Measurements from ENCODE around the gene GOLGA6L10. TPM values are rescaled to one million over a fixed set of nuclear protein-coding genes. Genes with fewer than 3 reads are reported as not detected.
"Not testable (repeated sequence)": the region's sequence is repeated elsewhere in the genome, so short reads cannot be mapped to it uniquely, and the experiment has no call there.

GOLGA6L10 gene
- polyA plus RNA-seq, 4 donors, result 0.67 to 5.7 (median 1.4) TPM

GRCh38 chr15:82329039-82329438, 20.2 kb downstream of the GOLGA6L10 start:
- H3K27me3 ChIP-seq (ENCODE audit: control insufficient read depth in 3 of 3, insufficient read depth in 3 of 3, low read length in 3 of 3); H3K4me3 ChIP-seq (ENCODE audit: low read depth in 1 of 3, low read length in 3 of 3); FAIRE-seq; H3K4me1 ChIP-seq (ENCODE audit: control insufficient read depth in 3 of 3, insufficient read depth in 2 of 3, low read depth in 1 of 3, low read length in 2 of 3); H3K36me3 ChIP-seq (ENCODE audit: control insufficient read depth in 3 of 3, insufficient read depth in 2 of 3, low read depth in 1 of 3, low read length in 3 of 3); H3K9me3 ChIP-seq (ENCODE audit: control insufficient read depth in 2 of 2, insufficient read depth in 1 of 2, low read depth in 1 of 2, low read length in 1 of 2); H3K27ac ChIP-seq (ENCODE audit: low read depth in 1 of 3, low read length in 2 of 3); DNase-seq: not testable (repeated sequence)
- WGBS, 3 donors, result 20 to 47% methylated on average over 1 to 7 of the region's 13 CpGs; no CpG with 5 or more reads in 1 of the 3 donors

- H3K27ac ChIP-seq (ENCODE audit: low read depth in 1 of 3, low read length in 2 of 3); FAIRE-seq; H3K9me3 ChIP-seq (ENCODE audit: control insufficient read depth in 2 of 2, insufficient read depth in 1 of 2, low read depth in 1 of 2, low read length in 1 of 2); H3K4me1 ChIP-seq (ENCODE audit: control insufficient read depth in 3 of 3, insufficient read depth in 2 of 3, low read depth in 1 of 3, low read length in 2 of 3); DNase-seq; H3K36me3 ChIP-seq (ENCODE audit: control insufficient read depth in 3 of 3, insufficient read depth in 2 of 3, low read depth in 1 of 3, low read length in 3 of 3); H3K4me3 ChIP-seq (ENCODE audit: low read depth in 1 of 3, low read length in 3 of 3); H3K27me3 ChIP-seq (ENCODE audit: control insufficient read depth in 3 of 3, insufficient read depth in 3 of 3, low read length in 3 of 3): not testable (repeated sequence)
- 76 to 89% (median 85%) methylated on average over 5 to 7 of the region's 10 CpGs for WGBS, 3 donors
Observed at GRCh38 chr15:82327372-82327771, 21.9 kb downstream of the GOLGA6L10 start.

GRCh38 chr15:82326896-82327295, 22.4 kb downstream of the GOLGA6L10 start:
- FAIRE-seq, result not testable (repeated sequence)

GRCh38 chr15:82325646-82326045, 23.6 kb downstream of the GOLGA6L10 start:
- not testable (repeated sequence) for FAIRE-seq; H3K9me3 ChIP-seq (ENCODE audit: control insufficient read depth in 2 of 2, insufficient read depth in 1 of 2, low read depth in 1 of 2, low read length in 1 of 2); H3K27me3 ChIP-seq (ENCODE audit: control insufficient read depth in 3 of 3, insufficient read depth in 3 of 3, low read length in 3 of 3); H3K4me1 ChIP-seq (ENCODE audit: control insufficient read depth in 3 of 3, insufficient read depth in 2 of 3, low read depth in 1 of 3, low read length in 2 of 3); H3K36me3 ChIP-seq (ENCODE audit: control insufficient read depth in 3 of 3, insufficient read depth in 2 of 3, low read depth in 1 of 3, low read length in 3 of 3); H3K27ac ChIP-seq (ENCODE audit: low read depth in 1 of 3, low read length in 2 of 3); H3K4me3 ChIP-seq (ENCODE audit: low read depth in 1 of 3, low read length in 3 of 3); DNase-seq
- 86 to 92% (median 87%) methylated on average over 4 to 10 of the region's 10 CpGs for WGBS, 3 donors

More at GRCh38 chr15:82326896-82327295, 22.4 kb downstream of the GOLGA6L10 start:
- H3K4me3 ChIP-seq (ENCODE audit: low read depth in 1 of 3, low read length in 3 of 3); H3K4me1 ChIP-seq (ENCODE audit: control insufficient read depth in 3 of 3, insufficient read depth in 2 of 3, low read depth in 1 of 3, low read length in 2 of 3); H3K27ac ChIP-seq (ENCODE audit: low read depth in 1 of 3, low read length in 2 of 3); DNase-seq; H3K27me3 ChIP-seq (ENCODE audit: control insufficient read depth in 3 of 3, insufficient read depth in 3 of 3, low read length in 3 of 3); H3K9me3 ChIP-seq (ENCODE audit: control insufficient read depth in 2 of 2, insufficient read depth in 1 of 2, low read depth in 1 of 2, low read length in 1 of 2); H3K36me3 ChIP-seq (ENCODE audit: control insufficient read depth in 3 of 3, insufficient read depth in 2 of 3, low read depth in 1 of 3, low read length in 3 of 3): not testable (repeated sequence)
- WGBS, 3 donors, result 79 to 87% (median 84%) methylated on average over 9 to 23 of the region's 23 CpGs

- not testable (repeated sequence) for H3K27ac ChIP-seq (ENCODE audit: low read depth in 1 of 3, low read length in 2 of 3); H3K4me3 ChIP-seq (ENCODE audit: low read depth in 1 of 3, low read length in 3 of 3); H3K9me3 ChIP-seq (ENCODE audit: control insufficient read depth in 2 of 2, insufficient read depth in 1 of 2, low read depth in 1 of 2, low read length in 1 of 2); H3K27me3 ChIP-seq (ENCODE audit: control insufficient read depth in 3 of 3, insufficient read depth in 3 of 3, low read length in 3 of 3); H3K36me3 ChIP-seq (ENCODE audit: control insufficient read depth in 3 of 3, insufficient read depth in 2 of 3, low read depth in 1 of 3, low read length in 3 of 3); H3K4me1 ChIP-seq (ENCODE audit: control insufficient read depth in 3 of 3, insufficient read depth in 2 of 3, low read depth in 1 of 3, low read length in 2 of 3); DNase-seq; FAIRE-seq
- WGBS, 3 donors, result 79 to 87% (median 83%) methylated on average over 5 to 6 of the region's 6 CpGs
Observed at GRCh38 chr15:82324831-82325230, 24.4 kb downstream of the GOLGA6L10 start.

- not testable (repeated sequence) for H3K4me3 ChIP-seq (ENCODE audit: low read depth in 1 of 3, low read length in 3 of 3); H3K36me3 ChIP-seq (ENCODE audit: control insufficient read depth in 3 of 3, insufficient read depth in 2 of 3, low read depth in 1 of 3, low read length in 3 of 3); H3K27ac ChIP-seq (ENCODE audit: low read depth in 1 of 3, low read length in 2 of 3); DNase-seq; H3K9me3 ChIP-seq (ENCODE audit: control insufficient read depth in 2 of 2, insufficient read depth in 1 of 2, low read depth in 1 of 2, low read length in 1 of 2); H3K4me1 ChIP-seq (ENCODE audit: control insufficient read depth in 3 of 3, insufficient read depth in 2 of 3, low read depth in 1 of 3, low read length in 2 of 3); FAIRE-seq; H3K27me3 ChIP-seq (ENCODE audit: control insufficient read depth in 3 of 3, insufficient read depth in 3 of 3, low read length in 3 of 3)
- WGBS, 3 donors, result 73% methylated on average over 5 of the region's 10 CpGs; no CpG with 5 or more reads in 2 of the 3 donors
Observed at GRCh38 chr15:82322488-82322887, 26.8 kb downstream of the GOLGA6L10 start.

- H3K4me3 ChIP-seq (ENCODE audit: low read depth in 1 of 3, low read length in 3 of 3); H3K4me1 ChIP-seq (ENCODE audit: control insufficient read depth in 3 of 3, insufficient read depth in 2 of 3, low read depth in 1 of 3, low read length in 2 of 3); H3K27me3 ChIP-seq (ENCODE audit: control insufficient read depth in 3 of 3, insufficient read depth in 3 of 3, low read length in 3 of 3); DNase-seq; H3K36me3 ChIP-seq (ENCODE audit: control insufficient read depth in 3 of 3, insufficient read depth in 2 of 3, low read depth in 1 of 3, low read length in 3 of 3); FAIRE-seq; H3K27ac ChIP-seq (ENCODE audit: low read depth in 1 of 3, low read length in 2 of 3); H3K9me3 ChIP-seq (ENCODE audit: control insufficient read depth in 2 of 2, insufficient read depth in 1 of 2, low read depth in 1 of 2, low read length in 1 of 2): not testable (repeated sequence)
- WGBS, 3 donors, result 20 to 76% (median 42%) methylated on average over 1 to 3 of the region's 6 CpGs
Observed at GRCh38 chr15:82320861-82321260, 28.4 kb downstream of the GOLGA6L10 start.

GRCh38 chr15:82319522-82320278, 29.6 kb downstream of the GOLGA6L10 start:
- H3K27ac ChIP-seq (ENCODE audit: low read depth in 1 of 3, low read length in 2 of 3); H3K27me3 ChIP-seq (ENCODE audit: control insufficient read depth in 3 of 3, insufficient read depth in 3 of 3, low read length in 3 of 3); H3K36me3 ChIP-seq (ENCODE audit: control insufficient read depth in 3 of 3, insufficient read depth in 2 of 3, low read depth in 1 of 3, low read length in 3 of 3); H3K4me3 ChIP-seq (ENCODE audit: low read depth in 1 of 3, low read length in 3 of 3); H3K9me3 ChIP-seq (ENCODE audit: control insufficient read depth in 2 of 2, insufficient read depth in 1 of 2, low read depth in 1 of 2, low read length in 1 of 2); DNase-seq; H3K4me1 ChIP-seq (ENCODE audit: control insufficient read depth in 3 of 3, insufficient read depth in 2 of 3, low read depth in 1 of 3, low read length in 2 of 3); FAIRE-seq: not testable (repeated sequence)
- 84 to 92% (median 86%) methylated on average over 11 to 16 of the region's 19 CpGs for WGBS, 3 donors

GRCh38 chr15:82318281-82318680, 31.0 kb downstream of the GOLGA6L10 start:
- not testable (repeated sequence) for H3K4me1 ChIP-seq (ENCODE audit: control insufficient read depth in 3 of 3, insufficient read depth in 2 of 3, low read depth in 1 of 3, low read length in 2 of 3); H3K27ac ChIP-seq (ENCODE audit: low read depth in 1 of 3, low read length in 2 of 3); H3K36me3 ChIP-seq (ENCODE audit: control insufficient read depth in 3 of 3, insufficient read depth in 2 of 3, low read depth in 1 of 3, low read length in 3 of 3); H3K27me3 ChIP-seq (ENCODE audit: control insufficient read depth in 3 of 3, insufficient read depth in 3 of 3, low read length in 3 of 3); H3K9me3 ChIP-seq (ENCODE audit: control insufficient read depth in 2 of 2, insufficient read depth in 1 of 2, low read depth in 1 of 2, low read length in 1 of 2); H3K4me3 ChIP-seq (ENCODE audit: low read depth in 1 of 3, low read length in 3 of 3); DNase-seq; FAIRE-seq
- WGBS, 3 donors, result 85 to 91% (median 88%) methylated on average over 8 of the region's 8 CpGs
